ENCODE measurements around the gene AUTS2. TPM values are rescaled to one million over a fixed set of nuclear protein-coding genes. Genes with fewer than 3 reads are reported as not detected.

AUTS2 gene
- total RNA-seq, 1 experiment from 2014 or later = 2.5 TPM

GRCh38 chr7:70006261-70006920 is 408.1 kb downstream of the AUTS2 start:
- DNase-seq (ENCODE audit: low read depth, low spot score) (no peak), ATAC-seq (no peak)
- TF ChIP-seq CTCF (IDR thresholded peaks at IDR 0.05) (no peak), POLR2AphosphoS5 (IDR thresholded peaks at IDR 0.05; ENCODE audit: low read depth, low read length) (no peak), REST (IDR thresholded peaks at IDR 0.05; ENCODE audit: insufficient read depth in 1 of 2, low read depth in 2 of 2, low read length in 1 of 2) (no peak), SIN3A (IDR thresholded peaks at IDR 0.05; ENCODE audit: borderline replicate concordance, insufficient read depth, low read depth, low read length) (no peak), TCF7L2 (IDR thresholded peaks at IDR 0.05; ENCODE audit: low read depth, low read length) (no peak)
- Histone ChIP-seq H3K4me3 (ENCODE audit: low read depth in 2 of 2, low read length in 2 of 2) (no peak overlapping the region), H3K36me3 (ENCODE audit: control insufficient read depth, insufficient read depth, low read length) (no peaks in the 10 kb centered on the region), H3K27me3 (ENCODE audit: control insufficient read depth, insufficient read depth, low read length) (no peaks in the 10 kb centered on the region), H3K4me1 (ENCODE audit: control insufficient read depth, insufficient read depth, low read length) (no peaks in the 10 kb centered on the region), H3K27ac (ENCODE audit: low read length) (no peak overlapping the region), H3K9me3 (ENCODE audit: control insufficient read depth, insufficient read depth, low read depth, low read length) (no peaks in the 10 kb centered on the region)
- CTCF ChIA-PET = no interaction called here
- intact Hi-C loops (cut with micrococcal nuclease; ENCODE audit: unreplicated experiment) (no loop called here), in situ Hi-C loops (cut with HindIII; ENCODE audit: low pct_unique_long_range_greater_than_20kb, low sequenced_read_pairs) (no loop called here)
- BruUV-seq (replicated peaks) = no TSS peak
- POLR2A ChIA-PET = no interaction called here

DNA sequence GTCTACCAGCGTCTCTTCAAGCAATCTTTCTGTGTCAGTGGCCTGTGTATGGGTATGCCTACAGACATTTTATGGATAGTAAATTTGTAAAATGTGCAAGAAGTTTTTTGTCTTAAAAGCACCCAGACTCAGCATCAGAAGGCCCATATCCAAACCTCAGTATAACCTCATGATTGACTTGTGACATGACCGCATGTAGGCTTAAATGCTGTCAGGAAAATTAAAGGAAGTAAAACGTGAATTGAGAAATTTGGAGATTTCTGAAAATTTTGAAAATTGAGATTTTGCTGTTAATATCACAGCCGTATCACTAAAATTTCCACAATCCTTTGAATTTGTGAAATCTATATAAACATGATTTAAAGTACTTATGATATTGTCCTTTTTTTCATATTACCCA is 410.2 kb downstream of the AUTS2 start:
- Histone ChIP-seq H3K27ac (ENCODE audit: low read length) (no peak overlapping the region), H3K4me1 (ENCODE audit: control insufficient read depth, insufficient read depth, low read length) (no peaks in the 10 kb centered on the region), H3K9me3 (ENCODE audit: control insufficient read depth, insufficient read depth, low read depth, low read length) (no peaks in the 10 kb centered on the region), H3K4me3 (ENCODE audit: low read depth in 2 of 2, low read length in 2 of 2) (no peak overlapping the region), H3K27me3 (ENCODE audit: control insufficient read depth, insufficient read depth, low read length) (no peaks in the 10 kb centered on the region), H3K36me3 (ENCODE audit: control insufficient read depth, insufficient read depth, low read length) (no peaks in the 10 kb centered on the region)
- no peak for TF ChIP-seq CTCF (IDR thresholded peaks at IDR 0.05)
- no peak for TF ChIP-seq SIN3A (IDR thresholded peaks at IDR 0.05; ENCODE audit: borderline replicate concordance, insufficient read depth, low read depth, low read length)
- TF ChIP-seq POLR2AphosphoS5 (IDR thresholded peaks at IDR 0.05; ENCODE audit: low read depth, low read length) = no peak
- TF ChIP-seq REST (IDR thresholded peaks at IDR 0.05; ENCODE audit: insufficient read depth in 1 of 2, low read depth in 2 of 2, low read length in 1 of 2) = no peak
- no peak for TF ChIP-seq TCF7L2 (IDR thresholded peaks at IDR 0.05; ENCODE audit: low read depth, low read length)
- intact Hi-C loops (cut with micrococcal nuclease; ENCODE audit: unreplicated experiment) (no loop called here), in situ Hi-C loops (cut with HindIII; ENCODE audit: low pct_unique_long_range_greater_than_20kb, low sequenced_read_pairs) (no loop called here)
- ChIA-PET CTCF (no interaction called here), POLR2A (no interaction called here)
- BruUV-seq (replicated peaks) = no TSS peak
- DNase-seq (ENCODE audit: low read depth, low spot score) = no peak
- no peak for ATAC-seq

Data from Panc1 (cell line).